Mesodermal cell (in vitro differentiated cells): ENCODE data around the gene DKK1.

Source experiments
- H3K27ac ChIP-seq: 2 replicates; pipeline ENCODE4 v1.7.0; 2013; ENCODE audit warnings: mild to moderate bottlenecking, low read depth, low read length, moderate library complexity; ENCODE audit not compliant: severe bottlenecking
- H3K36me3 ChIP-seq: 2 replicates; pipeline ENCODE4 v1.7.1; 2013; ENCODE audit warnings: mild to moderate bottlenecking, low read length, moderate library complexity; ENCODE audit not compliant: control insufficient read depth, insufficient read depth
- H3K4me1 ChIP-seq: one replicate; pipeline ENCODE4 v1.7.1; 2013; ENCODE audit warnings: mild to moderate bottlenecking, low read length; ENCODE audit not compliant: insufficient read depth, control insufficient read depth, poor library complexity, severe bottlenecking
- H3K4me3 ChIP-seq: 2 replicates; pipeline ENCODE4 v1.7.0; 2013; ENCODE audit warnings: low read length, control low read depth, mild to moderate bottlenecking; ENCODE audit not compliant: insufficient read depth, poor library complexity, severe bottlenecking; ENCODE audit errors: extremely low read depth
- H3K9me3 ChIP-seq: 2 replicates; pipeline ENCODE4 v1.7.1; 2013; ENCODE audit warnings: mild to moderate bottlenecking, low read length, moderate library complexity; ENCODE audit not compliant: control insufficient read depth
- WGBS, 2 experiments: methylation state at CpG; one replicate each; pipeline ENCODE4 v1.1.5; 2013; ENCODE audit warnings: missing lambda C conversion rate in 2 of 2; ENCODE audit not compliant: insufficient coverage in 2 of 2; 5-methylcytosine and 5-hydroxymethylcytosine counted together

The DKK1 gene

GRCh38 chr10:52318136-52318701 is 4.1 kb downstream of the DKK1 start:
- 63 to 83% methylated on average over 1 to 3 of the region's 5 CpGs for WGBS, 2 experiments
- Histone ChIP-seq H3K9me3 (no peaks in the 10 kb centered on the region), H3K27ac (peak overlapping the region; percentile 90), H3K4me3 (no peak overlapping the region), H3K36me3 (peaks cover 6% of the 10 kb centered on the region), H3K4me1 (peaks cover 29% of the 10 kb centered on the region)

GRCh38 chr10:52318822-52319464 is 4.9 kb downstream of the DKK1 start:
- no peak overlapping the region for H3K4me3 ChIP-seq
- 78 to 80% methylated on average over 2 to 3 of the region's 7 CpGs for WGBS, 2 experiments

DNA sequence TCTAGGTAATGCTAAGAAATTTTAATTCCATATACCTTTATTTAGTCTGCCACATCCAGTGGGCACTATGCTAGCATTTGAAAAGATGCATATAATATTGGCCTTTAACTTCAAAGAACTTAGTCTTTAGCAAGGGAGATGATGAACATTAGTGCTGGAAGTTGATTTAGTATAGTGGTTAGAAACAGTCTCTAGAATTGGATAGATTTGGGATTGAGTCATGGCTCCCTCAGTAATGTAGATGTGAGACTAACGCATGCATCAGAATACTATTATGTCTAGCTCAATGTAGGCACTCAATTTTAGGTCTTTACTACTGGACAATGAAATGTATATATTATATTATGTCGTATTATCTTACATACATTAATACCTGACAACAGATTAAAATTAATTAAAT is 5.8 kb downstream of the DKK1 start:
- H3K9me3 ChIP-seq = no peaks in the 10 kb centered on the region
- peaks cover 6% of the 10 kb centered on the region for H3K36me3 ChIP-seq
- H3K4me3 ChIP-seq = no peak overlapping the region
- H3K27ac ChIP-seq = no peak overlapping the region
- H3K4me1 ChIP-seq = peaks cover 29% of the 10 kb centered on the region
- WGBS, 2 experiments = no CpG with 5 or more reads among the region's 2 CpGs

More at GRCh38 chr10:52318822-52319464, 4.9 kb downstream of the DKK1 start:
- no peaks in the 10 kb centered on the region for H3K9me3 ChIP-seq
- peaks cover 29% of the 10 kb centered on the region for H3K4me1 ChIP-seq
- peaks cover 6% of the 10 kb centered on the region for H3K36me3 ChIP-seq
- H3K27ac ChIP-seq = peak overlapping the region; percentile 90

- H3K27ac ChIP-seq = no peak overlapping the region
- H3K36me3 ChIP-seq = no peaks in the 10 kb centered on the region
- H3K4me1 ChIP-seq = peaks cover 29% of the 10 kb centered on the region
- H3K9me3 ChIP-seq = no peaks in the 10 kb centered on the region
- WGBS, 2 experiments = 100% methylated on average over 1 of the region's 1 CpG
- H3K4me3 ChIP-seq = no peak overlapping the region
Measured at GRCh38 chr10:52322323-52322722, 8.2 kb downstream of the DKK1 start.

DNA sequence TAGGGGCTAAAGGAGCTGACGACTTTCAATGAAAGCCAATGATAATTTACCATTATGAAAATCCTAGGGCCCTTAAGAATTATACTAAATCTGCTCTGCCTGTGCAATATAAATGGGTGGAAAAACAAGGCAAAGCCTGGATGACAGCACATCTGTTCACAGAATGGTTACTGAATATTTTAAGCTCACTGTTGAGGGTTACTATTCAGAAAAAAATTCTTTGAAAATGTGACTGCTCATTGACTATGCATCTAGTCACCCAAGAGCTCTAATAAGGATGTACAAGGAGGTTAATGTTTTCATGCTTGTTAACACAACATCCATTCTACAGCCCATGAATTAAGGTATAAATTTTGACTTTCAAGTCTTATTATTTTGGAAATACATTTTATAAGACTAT is 8.9 kb downstream of the DKK1 start:
- Histone ChIP-seq H3K4me1 (peaks cover 24% of the 10 kb centered on the region), H3K9me3 (no peaks in the 10 kb centered on the region), H3K36me3 (no peaks in the 10 kb centered on the region), H3K27ac (no peak overlapping the region), H3K4me3 (no peak overlapping the region)
- no CpG with 5 or more reads among the region's 1 CpG for WGBS, 2 experiments

DNA sequence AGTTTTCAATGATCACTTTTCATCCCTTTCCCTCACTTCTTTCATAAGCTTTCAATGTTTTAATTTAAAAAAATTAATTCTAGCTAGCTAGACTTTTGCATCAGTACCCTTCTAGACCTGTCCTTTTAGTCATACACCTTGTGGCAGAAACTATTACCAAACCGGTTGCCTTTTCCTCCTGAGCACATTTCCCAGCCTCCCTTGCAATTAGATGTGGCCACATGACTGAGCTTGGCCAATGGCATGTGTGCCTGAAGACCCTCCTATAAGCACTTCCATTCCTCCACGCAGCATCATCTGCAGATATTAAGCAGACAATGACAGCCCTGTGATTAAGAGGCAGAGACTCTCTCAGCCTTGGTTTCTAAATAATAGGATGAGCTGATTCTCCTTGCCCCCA is 12.3 kb downstream of the DKK1 start:
- no peak overlapping the region for H3K4me3 ChIP-seq
- H3K4me1 ChIP-seq = peaks cover 3% of the 10 kb centered on the region
- H3K27ac ChIP-seq = no peak overlapping the region
- H3K36me3 ChIP-seq = no peaks in the 10 kb centered on the region
- H3K9me3 ChIP-seq = no peaks in the 10 kb centered on the region
- WGBS, 2 experiments = 91 to 100% methylated on average over 1 of the region's 2 CpGs

- H3K27ac ChIP-seq = no peak overlapping the region
- WGBS, 2 experiments = 88 to 95% methylated on average over 1 to 2 of the region's 3 CpGs
Measured at GRCh38 chr10:52331638-52332364, 17.7 kb downstream of the DKK1 start.

GRCh38 chr10:52332815-52333214 is 18.7 kb downstream of the DKK1 start:
- Histone ChIP-seq H3K27ac (no peak overlapping the region), H3K36me3 (no peaks in the 10 kb centered on the region), H3K9me3 (no peaks in the 10 kb centered on the region), H3K4me3 (no peak overlapping the region), H3K4me1 (peaks cover 12% of the 10 kb centered on the region)
- WGBS, 2 experiments = 88 to 100% methylated on average over 1 of the region's 5 CpGs

More at GRCh38 chr10:52331638-52332364, 17.7 kb downstream of the DKK1 start:
- no peak overlapping the region for H3K4me3 ChIP-seq
- H3K9me3 ChIP-seq = no peaks in the 10 kb centered on the region
- H3K36me3 ChIP-seq = no peaks in the 10 kb centered on the region
- peaks cover 12% of the 10 kb centered on the region for H3K4me1 ChIP-seq

- H3K9me3 ChIP-seq = no peaks in the 10 kb centered on the region
- no CpG with 5 or more reads among the region's 1 CpG for WGBS, 2 experiments
- H3K4me3 ChIP-seq = no peak overlapping the region
- no peaks in the 10 kb centered on the region for H3K36me3 ChIP-seq
- H3K4me1 ChIP-seq = peaks cover 12% of the 10 kb centered on the region
- H3K27ac ChIP-seq = no peak overlapping the region
Measured at GRCh38 chr10:52334595-52334994, 20.5 kb downstream of the DKK1 start.

DNA sequence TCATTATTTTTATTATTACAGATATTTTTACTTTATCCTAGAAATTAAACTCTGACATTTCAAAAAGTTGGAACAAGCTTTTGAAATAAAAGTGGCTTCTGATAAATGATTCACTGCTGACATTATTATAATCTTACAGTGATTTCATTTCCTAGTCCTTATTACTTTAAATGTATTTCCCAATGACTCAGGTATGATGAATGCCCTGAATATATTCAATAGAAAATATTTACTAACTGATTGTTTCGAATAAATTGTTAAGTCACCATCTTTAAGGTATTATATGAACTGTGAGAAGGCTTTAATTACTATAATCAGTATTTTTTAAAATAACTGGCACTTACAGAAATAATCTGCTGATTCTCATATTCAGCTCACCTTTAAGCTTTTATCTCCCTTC is 21.6 kb downstream of the DKK1 start:
- Histone ChIP-seq H3K4me3 (no peak overlapping the region), H3K36me3 (no peaks in the 10 kb centered on the region), H3K9me3 (no peaks in the 10 kb centered on the region), H3K27ac (no peak overlapping the region), H3K4me1 (peaks cover 12% of the 10 kb centered on the region)
- WGBS, 2 experiments = no CpG with 5 or more reads among the region's 1 CpG

GRCh38 chr10:52337225-52337624 is 23.1 kb downstream of the DKK1 start:
- WGBS, 2 experiments = no CpG with 5 or more reads among the region's 1 CpG
- H3K4me1 ChIP-seq = peaks cover 9% of the 10 kb centered on the region

More at GRCh38 chr10:52337225-52337624, 23.1 kb downstream of the DKK1 start:
- Histone ChIP-seq H3K27ac (no peak overlapping the region), H3K9me3 (no peaks in the 10 kb centered on the region), H3K4me3 (no peak overlapping the region), H3K36me3 (no peaks in the 10 kb centered on the region)
